HuH-7 (cell line): ENCODE measurements around the gene LCLAT1.
"Not testable (repeated sequence)": the region's sequence is repeated elsewhere in the genome, so short reads cannot be mapped to it uniquely, and the experiment has no call there.

Experiments
- DNase-seq: peaks from one replicate; pipeline ENCODE4 v3.0.0; 2011; ENCODE audit warnings: low spot score

LCLAT1 gene

DNA sequence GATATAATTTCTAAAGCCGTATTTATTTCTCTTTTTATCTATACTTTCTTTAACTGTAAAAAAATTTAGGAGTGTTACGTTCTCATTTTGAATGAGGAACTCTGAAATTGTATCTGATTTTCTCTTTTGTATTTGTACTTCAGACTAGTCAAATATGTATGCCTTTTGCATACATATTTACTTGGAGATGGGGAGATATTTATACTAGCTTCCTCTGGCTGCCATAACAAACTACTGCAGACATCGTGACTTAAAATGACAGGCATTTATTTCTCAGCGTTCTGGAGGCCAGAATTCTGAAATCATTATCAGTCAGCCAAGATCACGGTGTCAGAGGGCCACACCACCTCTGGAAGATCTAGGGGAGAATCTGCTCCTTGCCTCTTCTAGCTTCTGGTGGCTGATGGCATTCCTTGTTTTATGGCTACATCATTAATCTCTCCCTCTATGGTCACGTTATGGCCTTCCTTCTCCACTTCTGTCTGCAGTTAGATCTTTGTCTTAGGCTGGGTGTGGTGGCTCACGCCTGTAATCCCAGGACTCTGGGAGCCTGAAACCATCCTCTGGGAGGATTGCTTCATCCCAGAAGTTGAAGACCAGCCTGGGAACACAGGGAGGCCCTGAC, 8.2 kb downstream of the LCLAT1 start:
- no peak for DNase-seq

DNA sequence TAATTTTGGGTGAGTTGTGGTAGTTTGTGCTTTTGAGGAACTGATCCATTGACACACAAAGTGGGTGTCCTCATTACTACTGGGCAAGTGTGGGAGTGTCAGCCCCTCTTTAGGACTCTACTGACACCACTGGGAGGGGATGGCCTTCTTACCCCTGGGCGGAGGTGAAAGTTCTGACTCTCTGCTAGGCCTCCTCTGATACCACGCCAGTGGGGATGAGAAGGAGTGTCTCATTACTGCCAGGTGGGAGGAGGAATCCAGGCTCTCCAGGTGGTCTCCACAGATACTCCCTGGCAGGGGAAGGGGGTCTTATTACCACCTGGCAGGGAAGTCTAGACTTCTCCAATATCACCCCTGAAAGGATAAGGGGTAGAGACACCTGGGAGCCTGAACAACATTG, 9.1 kb downstream of the LCLAT1 start:
- DNase-seq, result no peak

DNA sequence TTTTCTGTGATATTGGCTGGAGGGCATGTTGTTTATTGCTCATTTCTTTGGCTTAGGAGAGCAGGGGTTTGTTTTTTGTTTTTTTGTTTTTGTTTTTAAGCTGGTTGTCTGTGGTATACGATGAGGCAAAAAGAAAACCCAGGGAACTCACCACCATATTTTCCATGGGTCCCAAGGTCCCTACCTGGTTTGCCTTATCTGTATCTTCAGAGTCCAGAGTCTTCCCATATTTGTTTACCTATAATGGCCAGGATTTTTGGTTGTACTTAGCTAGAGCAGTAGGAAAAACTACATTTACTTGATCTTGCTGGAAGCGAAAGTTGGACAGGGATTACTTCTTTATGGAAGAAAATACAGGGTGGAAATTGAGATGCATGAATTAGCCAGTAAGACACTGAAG, 9.5 kb downstream of the LCLAT1 start:
- DNase-seq, result no peak

DNA sequence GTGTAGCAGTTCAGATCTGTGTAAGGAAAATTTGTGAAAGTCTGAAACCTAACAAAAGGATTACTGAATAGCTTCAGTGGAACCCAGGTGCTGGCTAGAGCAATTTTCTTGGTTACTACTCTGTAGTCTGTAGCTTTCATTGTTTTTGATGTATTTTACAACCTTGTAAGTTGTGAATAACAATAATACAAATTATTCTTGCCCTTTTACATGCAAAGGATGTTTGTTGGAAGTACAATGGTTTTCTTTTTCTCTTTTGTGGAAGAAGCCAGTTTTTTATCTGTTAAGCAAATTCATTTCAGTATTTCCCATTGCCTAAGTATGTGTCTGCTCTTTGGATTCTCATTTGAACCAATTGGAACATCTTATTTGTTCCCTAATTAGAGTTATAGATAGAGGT, 10.2 kb downstream of the LCLAT1 start:
- no peak for DNase-seq

DNA sequence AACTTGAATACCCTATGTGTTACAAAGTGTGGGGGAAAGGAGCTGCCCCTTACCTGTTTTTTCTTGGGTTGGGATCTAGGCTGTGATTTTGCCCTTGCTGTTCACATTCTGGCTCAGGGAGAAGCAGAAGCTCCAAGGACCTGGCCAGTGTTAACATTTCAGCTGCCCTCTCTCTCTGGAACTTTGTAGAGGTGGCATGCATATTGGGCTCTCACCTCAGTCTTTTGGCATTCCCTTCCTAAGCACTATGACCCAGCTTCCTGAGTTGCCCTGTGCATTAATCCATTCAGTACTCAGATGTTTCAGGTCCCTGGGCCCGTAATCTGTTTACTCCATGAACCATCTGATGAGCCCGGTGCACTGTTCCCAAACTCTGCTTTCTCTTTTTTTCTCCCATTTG, 12.1 kb downstream of the LCLAT1 start:
- no peak for DNase-seq

DNA sequence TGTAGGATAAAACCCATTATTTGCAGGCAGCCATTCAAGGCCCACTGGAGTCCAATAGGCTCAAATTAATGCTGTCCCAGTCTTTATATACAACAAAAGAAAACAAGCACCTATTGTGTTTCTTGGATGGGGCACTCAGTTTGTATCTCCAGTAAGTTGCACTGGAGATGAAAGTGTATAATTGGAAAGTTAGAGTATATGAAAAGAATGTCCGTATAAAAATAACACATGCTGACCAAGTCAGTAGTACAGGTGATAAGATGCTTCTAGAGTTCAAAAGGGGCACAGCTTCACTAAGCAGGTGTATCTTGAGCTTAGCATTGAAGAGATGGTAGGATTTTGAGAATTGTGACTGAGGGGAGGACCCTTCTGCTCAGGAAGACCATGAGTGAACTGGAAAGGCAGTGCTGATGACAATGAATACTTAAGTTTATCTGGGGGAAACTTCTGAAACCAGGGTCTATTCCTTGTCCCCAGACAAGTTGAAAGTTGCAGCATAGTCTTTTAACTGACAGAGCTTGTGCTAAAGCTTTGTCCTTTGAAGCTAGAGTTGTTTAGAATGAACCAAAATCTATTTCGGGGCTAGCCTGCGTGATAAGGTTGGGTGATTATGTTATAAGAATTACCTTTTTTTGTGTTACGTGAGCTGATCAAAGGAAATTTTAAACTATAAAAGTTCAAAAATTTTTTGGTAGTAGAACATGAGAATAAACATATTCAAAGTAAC, 15.2 kb downstream of the LCLAT1 start:
- no peak for DNase-seq

DNA sequence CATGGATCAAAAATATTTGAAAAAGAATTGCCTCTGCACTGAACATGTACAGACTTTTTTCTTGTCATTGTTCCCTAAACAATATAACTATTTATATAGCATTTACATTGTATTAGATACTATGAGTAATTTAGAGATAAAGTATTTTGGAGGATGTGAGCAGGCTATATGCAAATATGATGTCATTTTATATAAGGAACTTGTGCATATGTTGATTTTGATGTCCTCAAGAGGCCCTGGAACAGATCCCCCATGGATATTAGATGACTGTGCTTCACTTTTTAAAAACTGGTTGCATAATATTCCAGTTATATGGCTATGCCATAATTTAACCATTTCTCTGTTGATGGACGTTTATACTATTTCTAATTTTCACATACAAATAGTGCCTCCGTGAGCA, 16.5 kb downstream of the LCLAT1 start:
- DNase-seq, result no peak

- peak; percentile 53 for DNase-seq
Observed at GRCh38 chr2:30464544-30465170, 17.6 kb downstream of the LCLAT1 start.

- DNase-seq, result no peak
Observed at GRCh38 chr2:30465171-30465545, 18.1 kb downstream of the LCLAT1 start.

- no peak for DNase-seq
Observed at GRCh38 chr2:30466216-30466615, 19.2 kb downstream of the LCLAT1 start.

- DNase-seq, result not testable (repeated sequence)
Observed at GRCh38 chr2:30467062-30467826, 20.2 kb downstream of the LCLAT1 start.

- no peak for DNase-seq
Observed at GRCh38 chr2:30470426-30470825, 23.4 kb downstream of the LCLAT1 start.

- no peak for DNase-seq
Observed at GRCh38 chr2:30472326-30472725, 25.3 kb downstream of the LCLAT1 start.

GRCh38 chr2:30475542-30475941, 28.5 kb downstream of the LCLAT1 start:
- no peak for DNase-seq

DNA sequence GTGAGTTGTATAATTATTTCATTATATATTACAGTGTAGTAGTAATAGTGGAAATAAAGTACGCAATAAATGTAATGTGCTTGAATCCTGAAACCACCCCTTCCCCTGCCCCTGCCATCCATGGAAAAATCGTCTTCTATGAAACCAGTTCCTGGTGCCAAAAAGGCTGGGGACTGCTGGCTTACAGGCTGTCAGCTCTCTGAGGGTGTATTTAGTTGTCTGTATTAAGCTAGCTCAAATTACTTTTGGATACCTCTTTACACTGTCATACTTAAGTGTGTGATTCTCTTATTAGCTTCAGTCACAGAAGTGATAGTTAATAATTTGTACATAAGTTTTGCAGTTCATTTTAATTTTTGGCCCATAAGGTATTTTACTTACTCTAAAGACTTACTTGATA, 29.6 kb downstream of the LCLAT1 start:
- DNase-seq, result no peak

- no peak for DNase-seq
Observed at GRCh38 chr2:30480703-30481322, 33.8 kb downstream of the LCLAT1 start.

GRCh38 chr2:30481323-30481800, 34.3 kb downstream of the LCLAT1 start:
- no peak for DNase-seq

DNA sequence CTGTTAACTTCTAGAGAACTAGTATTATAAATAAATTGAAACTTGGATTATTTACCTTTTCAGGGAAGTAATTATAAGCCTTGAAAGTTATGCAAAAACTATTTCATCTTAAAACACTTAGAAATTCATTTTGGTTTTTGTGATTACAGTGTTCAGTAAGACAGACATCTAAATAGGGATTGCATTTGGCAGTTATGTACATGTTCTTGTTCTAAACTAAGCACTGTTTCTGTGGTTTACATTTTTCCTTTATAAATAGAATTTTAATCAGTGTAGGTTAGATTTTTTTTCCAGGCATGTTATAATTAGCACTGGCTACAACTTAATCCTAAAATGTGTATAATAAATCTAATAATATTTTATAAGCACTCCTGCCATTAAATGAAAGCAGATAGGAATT, 35.0 kb downstream of the LCLAT1 start:
- no peak for DNase-seq

GRCh38 chr2:30484145-30484544, 37.1 kb downstream of the LCLAT1 start:
- DNase-seq, result no peak

DNA sequence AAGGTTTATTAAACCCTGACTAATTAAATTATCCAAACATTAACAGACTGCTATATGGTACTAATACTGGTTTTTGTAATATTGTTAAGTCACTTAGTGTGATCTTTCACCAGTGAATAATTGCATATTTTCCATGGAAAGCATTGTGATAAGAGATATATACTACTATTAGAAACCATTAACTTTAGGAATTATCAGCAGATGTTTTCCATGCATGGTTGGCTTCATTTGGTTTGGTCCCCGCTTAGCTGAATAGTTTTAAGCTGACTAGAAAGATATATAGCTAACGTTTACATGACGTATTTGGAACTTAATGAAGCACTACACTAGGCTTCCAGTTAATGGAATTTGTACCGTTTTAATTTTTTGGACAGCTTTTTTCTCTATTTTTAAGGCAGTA, 37.9 kb downstream of the LCLAT1 start:
- DNase-seq, result no peak

DNA sequence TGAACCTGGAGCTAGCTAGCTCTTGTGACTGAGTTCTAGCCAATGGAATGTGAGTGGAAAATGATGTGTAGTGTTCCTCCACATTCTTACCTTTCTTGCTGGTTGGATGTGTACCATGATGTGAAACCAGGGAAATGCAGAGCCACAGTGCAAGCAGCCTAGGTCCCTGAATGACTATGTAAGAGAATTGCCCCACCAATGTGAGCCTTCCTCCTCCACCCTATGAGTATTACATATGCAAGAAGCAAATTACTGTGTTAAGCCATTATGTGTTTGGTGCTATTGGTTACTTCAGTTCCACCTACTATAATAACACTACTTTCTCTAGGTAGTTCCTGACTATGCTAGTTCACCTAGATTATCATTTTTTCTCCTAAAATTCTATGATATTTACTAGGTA, 39.6 kb downstream of the LCLAT1 start:
- no peak for DNase-seq

DNA sequence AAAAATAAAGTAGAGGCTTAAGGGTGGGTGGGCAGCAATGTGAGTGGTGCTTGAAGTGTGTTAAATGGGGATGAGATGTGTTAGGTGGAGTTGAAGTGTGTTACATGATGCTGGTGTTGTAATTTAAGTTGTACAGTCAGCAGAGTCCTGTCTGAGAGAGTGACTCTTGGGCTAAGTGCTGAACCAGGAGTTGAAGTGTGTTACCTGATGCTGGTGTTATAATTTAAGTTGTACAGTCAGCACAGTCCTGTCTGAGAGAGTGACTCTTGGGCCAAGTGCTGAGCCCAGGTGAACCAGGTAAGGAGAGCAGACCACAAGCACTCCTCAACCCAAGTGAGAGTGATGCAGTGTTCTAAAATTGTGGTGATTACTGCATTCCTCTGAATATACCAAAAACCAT, 40.6 kb downstream of the LCLAT1 start:
- no peak for DNase-seq
